IPS-15b (cell line): ENCODE results near the gene VAT1L.

Experiments used
- H3K27me3 ChIP-seq: one replicate; pipeline ENCODE4 v1.6.1; 2013; ENCODE audit warnings: low read length; ENCODE audit not compliant: control insufficient read depth, insufficient read depth
- H3K36me3 ChIP-seq: one replicate; pipeline ENCODE4 v1.6.1; 2013; ENCODE audit warnings: low read length; ENCODE audit not compliant: control insufficient read depth, insufficient read depth
- H3K4me1 ChIP-seq: one replicate; pipeline ENCODE4 v1.6.1; 2013; ENCODE audit warnings: mild to moderate bottlenecking, low read length; ENCODE audit not compliant: control insufficient read depth, insufficient read depth
- H3K4me3 ChIP-seq: one replicate; pipeline ENCODE4 v1.5.1; 2013; ENCODE audit warnings: low read depth, low read length
- H3K9ac ChIP-seq: one replicate; pipeline ENCODE4 v1.6.1; 2013; ENCODE audit warnings: low read depth, mild to moderate bottlenecking, low read length
- H3K9me3 ChIP-seq: one replicate; pipeline ENCODE4 v1.6.1; 2013; ENCODE audit warnings: mild to moderate bottlenecking, low read length; ENCODE audit not compliant: control insufficient read depth, insufficient read depth

Gene VAT1L

GRCh38 chr16:77922228-77922754 is 133.9 kb downstream of the VAT1L start:
- peaks cover 10% of the 10 kb centered on the region for H3K4me1 ChIP-seq
- H3K9ac ChIP-seq = no peak overlapping the region
- no peaks in the 10 kb centered on the region for H3K27me3 ChIP-seq
- no peaks in the 10 kb centered on the region for H3K9me3 ChIP-seq
- H3K4me3 ChIP-seq = no peak overlapping the region
- H3K36me3 ChIP-seq = no peaks in the 10 kb centered on the region

- Histone ChIP-seq H3K36me3 (no peaks in the 10 kb centered on the region), H3K9me3 (no peaks in the 10 kb centered on the region), H3K4me3 (no peak overlapping the region), H3K27me3 (no peaks in the 10 kb centered on the region), H3K9ac (no peak overlapping the region), H3K4me1 (peaks cover 2% of the 10 kb centered on the region)
Observed at GRCh38 chr16:77925531-77925930, 137.2 kb downstream of the VAT1L start.

GRCh38 chr16:77928096-77928495 is 139.7 kb downstream of the VAT1L start:
- Histone ChIP-seq H3K27me3 (no peaks in the 10 kb centered on the region), H3K9me3 (no peaks in the 10 kb centered on the region), H3K4me1 (no peaks in the 10 kb centered on the region), H3K36me3 (no peaks in the 10 kb centered on the region), H3K4me3 (no peak overlapping the region), H3K9ac (no peak overlapping the region)

GRCh38 chr16:77929004-77929403 is 140.6 kb downstream of the VAT1L start:
- Histone ChIP-seq H3K9ac (no peak overlapping the region), H3K9me3 (no peaks in the 10 kb centered on the region), H3K4me3 (no peak overlapping the region), H3K4me1 (no peaks in the 10 kb centered on the region), H3K36me3 (no peaks in the 10 kb centered on the region), H3K27me3 (no peaks in the 10 kb centered on the region)

GRCh38 chr16:77931058-77931457 is 142.7 kb downstream of the VAT1L start:
- Histone ChIP-seq H3K4me3 (no peak overlapping the region), H3K36me3 (peaks cover 1% of the 10 kb centered on the region), H3K27me3 (no peaks in the 10 kb centered on the region), H3K9ac (no peak overlapping the region), H3K4me1 (no peaks in the 10 kb centered on the region), H3K9me3 (no peaks in the 10 kb centered on the region)

- Histone ChIP-seq H3K4me3 (no peak overlapping the region), H3K4me1 (no peaks in the 10 kb centered on the region), H3K9ac (no peak overlapping the region), H3K27me3 (no peaks in the 10 kb centered on the region), H3K9me3 (no peaks in the 10 kb centered on the region), H3K36me3 (peaks cover 3% of the 10 kb centered on the region)
Observed at GRCh38 chr16:77937473-77938149, 149.2 kb downstream of the VAT1L start.

- Histone ChIP-seq H3K9ac (no peak overlapping the region), H3K9me3 (no peaks in the 10 kb centered on the region), H3K36me3 (peaks cover 3% of the 10 kb centered on the region), H3K4me3 (no peak overlapping the region), H3K4me1 (no peaks in the 10 kb centered on the region), H3K27me3 (no peaks in the 10 kb centered on the region)
Observed at GRCh38 chr16:77938913-77939312, 150.5 kb downstream of the VAT1L start.

- no peaks in the 10 kb centered on the region for H3K27me3 ChIP-seq
- H3K9me3 ChIP-seq = no peaks in the 10 kb centered on the region
- H3K4me3 ChIP-seq = no peak overlapping the region
- peaks cover 3% of the 10 kb centered on the region for H3K36me3 ChIP-seq
- H3K4me1 ChIP-seq = no peaks in the 10 kb centered on the region
- no peak overlapping the region for H3K9ac ChIP-seq
Observed at GRCh38 chr16:77939968-77940367, 151.6 kb downstream of the VAT1L start.

GRCh38 chr16:77943801-77944200 is 155.4 kb downstream of the VAT1L start:
- Histone ChIP-seq H3K4me3 (no peak overlapping the region), H3K9ac (no peak overlapping the region), H3K36me3 (no peaks in the 10 kb centered on the region), H3K9me3 (no peaks in the 10 kb centered on the region), H3K27me3 (no peaks in the 10 kb centered on the region), H3K4me1 (no peaks in the 10 kb centered on the region)

- H3K9me3 ChIP-seq = no peaks in the 10 kb centered on the region
- no peaks in the 10 kb centered on the region for H3K4me1 ChIP-seq
- H3K36me3 ChIP-seq = no peaks in the 10 kb centered on the region
- H3K27me3 ChIP-seq = no peaks in the 10 kb centered on the region
- H3K9ac ChIP-seq = no peak overlapping the region
- no peak overlapping the region for H3K4me3 ChIP-seq
Observed at GRCh38 chr16:77944631-77945030, 156.3 kb downstream of the VAT1L start.

- no peak overlapping the region for H3K9ac ChIP-seq
Observed at GRCh38 chr16:77945126-77945525, 156.8 kb downstream of the VAT1L start.

GRCh38 chr16:77946823-77947222 is 158.5 kb downstream of the VAT1L start:
- Histone ChIP-seq H3K9ac (no peak overlapping the region), H3K9me3 (no peaks in the 10 kb centered on the region), H3K27me3 (no peaks in the 10 kb centered on the region), H3K4me1 (no peaks in the 10 kb centered on the region), H3K4me3 (no peak overlapping the region), H3K36me3 (no peaks in the 10 kb centered on the region)

More at GRCh38 chr16:77945126-77945525, 156.8 kb downstream of the VAT1L start:
- Histone ChIP-seq H3K4me3 (no peak overlapping the region), H3K36me3 (no peaks in the 10 kb centered on the region), H3K4me1 (no peaks in the 10 kb centered on the region), H3K9me3 (no peaks in the 10 kb centered on the region), H3K27me3 (no peaks in the 10 kb centered on the region)
